ENCODE measurements around the gene ZMYND11.

Gene ZMYND11

GRCh38 chr10:190216-190615 is 55.0 kb downstream of the ZMYND11 start:
- H3K27me3 ChIP-seq (ENCODE audit: insufficient read depth, poor library complexity, severe bottlenecking): no peaks in the 10 kb centered on the region
- no peak for DNase-seq (ENCODE audit: low read depth in 1 of 2, low spot score in 1 of 2)
- no peak for TF ChIP-seq SPI1 (IDR thresholded peaks at IDR 0.05; ENCODE audit: borderline replicate concordance, low read depth)
- no peak for TF ChIP-seq REST (IDR thresholded peaks at IDR 0.05; ENCODE audit: insufficient replicate concordance, low read depth)
- TF ChIP-seq POLR2AphosphoS5 (IDR thresholded peaks at IDR 0.05; ENCODE audit: low read depth): no peak
- TF ChIP-seq CTCF (IDR thresholded peaks at IDR 0.05; ENCODE audit: insufficient read depth, low read length): no peak
- TF ChIP-seq GABPA (IDR thresholded peaks at IDR 0.05; ENCODE audit: low read depth): no peak

GRCh38 chr10:191703-192518 is 56.7 kb downstream of the ZMYND11 start:
- Histone ChIP-seq H3K27me3 (ENCODE audit: insufficient read depth, poor library complexity, severe bottlenecking) (no peaks in the 10 kb centered on the region), H3K4me3 (replicated peaks; ENCODE audit: insufficient read depth, low read length) (no peak overlapping the region), H3K27ac (replicated peaks) (no peak overlapping the region)
- no peak for TF ChIP-seq SPI1 (IDR thresholded peaks at IDR 0.05; ENCODE audit: borderline replicate concordance, low read depth)
- TF ChIP-seq CTCF (IDR thresholded peaks at IDR 0.05; ENCODE audit: insufficient read depth, low read length): no peak
- no peak for TF ChIP-seq REST (IDR thresholded peaks at IDR 0.05; ENCODE audit: insufficient replicate concordance, low read depth)
- no peak for TF ChIP-seq POLR2AphosphoS5 (IDR thresholded peaks at IDR 0.05; ENCODE audit: low read depth)
- no peak for TF ChIP-seq GABPA (IDR thresholded peaks at IDR 0.05; ENCODE audit: low read depth)
- no peak for DNase-seq (ENCODE audit: low read depth in 1 of 2, low spot score in 1 of 2)

More at GRCh38 chr10:190216-190615, 55.0 kb downstream of the ZMYND11 start:
- Histone ChIP-seq H3K27ac (replicated peaks) (no peak overlapping the region), H3K4me3 (replicated peaks; ENCODE audit: insufficient read depth, low read length) (no peak overlapping the region)

- TF ChIP-seq SPI1 (IDR thresholded peaks at IDR 0.05; ENCODE audit: borderline replicate concordance, low read depth) (no peak), REST (IDR thresholded peaks at IDR 0.05; ENCODE audit: insufficient replicate concordance, low read depth) (no peak), POLR2AphosphoS5 (IDR thresholded peaks at IDR 0.05; ENCODE audit: low read depth) (no peak), CTCF (IDR thresholded peaks at IDR 0.05; ENCODE audit: insufficient read depth, low read length) (no peak), GABPA (IDR thresholded peaks at IDR 0.05; ENCODE audit: low read depth) (no peak)
- H3K4me3 ChIP-seq (replicated peaks; ENCODE audit: insufficient read depth, low read length): no peak overlapping the region
- no peak for DNase-seq (ENCODE audit: low read depth in 1 of 2, low spot score in 1 of 2)
Observed at GRCh38 chr10:194281-194680, 59.0 kb downstream of the ZMYND11 start.

More at GRCh38 chr10:194281-194680, 59.0 kb downstream of the ZMYND11 start:
- Histone ChIP-seq H3K27ac (replicated peaks) (no peak overlapping the region), H3K27me3 (ENCODE audit: insufficient read depth, poor library complexity, severe bottlenecking) (no peaks in the 10 kb centered on the region)

Data from HL-60 (cell line).